Stimulated activated CD4-positive, alpha-beta T cell treated with anti-CD3 and anti-CD28 coated beads, Interleukin-12 subunit alpha, Interleukin-12 subunit beta, amount 100 ng/mL, for 48 hours (primary cell): Measurements from ENCODE around the gene ATG16L1.

Experiments used
- DNase-seq, 3 donors: peaks; one replicate each; pipeline ENCODE4 v3.0.0-alpha.2; 2020; ENCODE audit warnings: low read depth in 2 of 3, low spot score in 1 of 3

Gene ATG16L1

DNA sequence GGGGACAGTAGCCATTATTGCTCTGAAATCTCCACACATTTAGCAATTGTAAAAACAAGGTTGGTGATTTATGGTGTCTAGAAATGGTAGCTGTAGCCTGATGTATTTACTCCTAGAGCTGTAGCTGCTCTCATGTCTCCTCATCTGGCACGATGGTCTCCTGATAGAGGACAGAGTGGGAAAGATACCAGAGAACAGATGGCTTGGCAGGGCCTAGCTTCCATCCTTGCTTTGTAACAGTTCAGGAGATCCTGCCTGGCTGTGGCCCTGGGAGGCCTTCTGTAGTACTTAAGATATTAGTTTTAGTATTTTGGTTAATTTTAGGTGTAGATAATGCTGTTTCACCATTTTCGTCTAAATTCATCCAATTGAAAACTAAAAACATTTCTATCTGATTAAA is 6.7 kb downstream of the ATG16L1 start:
- DNase-seq: no peak

DNA sequence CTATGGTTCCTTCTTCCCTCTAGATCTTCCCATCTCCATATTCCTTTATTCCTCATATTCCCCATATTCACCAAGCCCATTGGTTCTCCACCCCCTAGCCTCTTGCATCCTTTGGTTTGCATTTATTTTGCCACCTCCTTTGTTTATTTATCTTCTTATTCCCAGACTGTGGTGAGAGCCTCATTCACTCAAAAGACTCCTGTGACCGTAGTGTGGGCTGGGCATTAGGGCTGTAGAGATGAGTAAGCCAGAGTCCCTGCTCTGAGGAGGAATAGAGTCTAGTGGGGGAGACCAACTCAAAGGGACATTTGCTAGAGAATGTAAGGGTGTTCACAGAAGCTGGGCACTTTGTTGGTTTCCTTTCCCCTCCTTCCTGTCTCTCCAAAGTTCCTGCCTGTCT is 8.3 kb downstream of the ATG16L1 start:
- no peak for DNase-seq

DNA sequence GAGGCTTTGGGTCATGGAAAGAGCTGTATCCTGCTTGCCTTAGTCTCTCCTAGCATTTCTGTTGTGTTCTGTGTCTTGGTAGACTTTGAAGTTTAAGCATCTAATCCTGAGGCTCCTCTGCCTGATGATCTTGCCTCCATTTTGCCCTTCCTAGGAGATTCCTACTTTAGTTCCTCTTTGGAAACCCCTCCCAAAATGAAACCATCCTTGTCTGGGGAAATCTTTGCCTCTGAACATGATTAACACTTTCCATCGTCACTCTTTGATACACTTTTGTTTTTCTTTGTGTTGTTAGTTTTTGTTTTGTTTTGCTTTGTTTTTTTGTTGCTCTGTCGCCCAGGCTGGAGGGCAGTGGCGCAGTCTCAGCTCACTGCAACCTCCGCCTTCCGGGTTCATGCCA is 9.2 kb downstream of the ATG16L1 start:
- DNase-seq: no peak

DNA sequence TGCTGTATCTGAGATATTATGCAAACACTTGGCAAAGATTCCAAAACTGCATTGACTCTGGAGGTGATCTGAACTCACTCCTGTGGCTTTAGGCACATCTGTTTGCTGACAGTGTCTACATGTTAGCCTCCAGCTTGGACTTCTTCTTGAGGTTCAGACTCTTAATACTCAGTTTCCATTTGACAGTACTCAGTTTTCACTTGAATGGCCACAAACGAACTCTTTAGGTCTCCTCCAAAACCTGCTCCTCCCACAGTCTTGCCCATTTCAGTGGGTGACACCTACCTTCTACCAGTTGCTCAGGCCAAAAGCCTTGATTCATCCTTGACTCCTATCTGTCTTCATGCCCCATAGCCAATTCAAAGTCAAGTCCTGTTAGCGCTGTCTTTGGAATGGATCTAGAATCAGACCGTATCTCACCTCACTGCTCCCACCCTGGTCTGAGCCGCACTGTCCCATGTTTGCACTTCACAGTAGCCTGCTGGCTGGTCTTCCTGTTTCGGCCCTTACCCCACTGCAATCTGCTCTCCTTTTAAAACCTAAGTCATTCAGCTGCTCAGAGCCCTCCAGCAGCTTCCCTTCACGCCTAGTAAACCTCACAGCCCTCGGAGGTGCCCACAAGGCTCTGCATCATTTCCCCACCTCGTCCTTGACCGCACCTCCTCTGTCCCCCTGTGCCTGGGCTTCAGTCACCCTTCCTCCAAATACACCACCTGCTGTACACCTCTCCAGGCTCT is 10.5 kb downstream of the ATG16L1 start:
- no peak for DNase-seq

DNA sequence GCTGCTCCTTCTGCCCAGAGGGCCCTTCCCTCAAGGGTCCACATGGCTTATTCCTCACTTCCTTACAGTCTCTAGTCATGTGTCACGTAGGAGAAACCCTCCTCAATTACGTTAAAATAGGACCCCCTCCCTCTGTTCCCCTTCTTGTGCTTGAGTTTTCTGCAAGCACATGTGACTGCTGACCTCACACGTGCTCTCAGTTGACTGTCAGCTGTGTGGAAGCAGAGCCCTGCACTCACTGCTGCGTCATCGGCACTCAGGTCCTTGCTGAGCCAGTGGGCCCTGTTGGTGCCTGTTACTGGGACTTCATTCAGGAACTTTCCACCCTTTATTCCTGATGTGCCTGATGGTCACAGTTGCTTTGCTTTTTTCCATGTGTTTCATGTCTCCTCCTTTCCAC is 11.1 kb downstream of the ATG16L1 start:
- DNase-seq: no peak

DNA sequence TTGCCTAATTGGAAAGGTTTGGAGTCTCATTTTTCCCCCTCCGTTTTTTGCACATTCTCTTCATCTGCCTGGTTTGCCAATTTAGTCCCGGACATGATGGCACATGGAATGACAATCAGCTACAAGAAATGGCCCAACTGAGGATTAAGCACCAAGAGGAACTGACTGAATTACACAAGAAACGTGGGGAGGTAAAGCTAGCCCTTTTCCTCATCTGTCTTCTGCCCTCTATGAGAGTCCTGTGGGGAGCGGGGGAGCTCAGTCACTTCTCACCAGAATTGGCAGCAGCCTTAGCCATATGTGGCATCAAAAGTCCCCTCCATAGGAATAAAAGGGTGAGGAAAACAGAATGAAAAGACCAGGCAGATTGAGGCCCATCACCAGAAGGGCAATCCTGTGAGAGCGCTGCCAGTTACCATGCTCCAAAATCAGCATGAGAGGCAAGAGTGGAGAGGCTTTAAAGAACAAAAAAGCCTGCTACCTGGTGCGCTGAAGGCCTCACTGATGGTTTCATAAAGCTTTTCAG is 11.6 kb downstream of the ATG16L1 start:
- no peak for DNase-seq

DNA sequence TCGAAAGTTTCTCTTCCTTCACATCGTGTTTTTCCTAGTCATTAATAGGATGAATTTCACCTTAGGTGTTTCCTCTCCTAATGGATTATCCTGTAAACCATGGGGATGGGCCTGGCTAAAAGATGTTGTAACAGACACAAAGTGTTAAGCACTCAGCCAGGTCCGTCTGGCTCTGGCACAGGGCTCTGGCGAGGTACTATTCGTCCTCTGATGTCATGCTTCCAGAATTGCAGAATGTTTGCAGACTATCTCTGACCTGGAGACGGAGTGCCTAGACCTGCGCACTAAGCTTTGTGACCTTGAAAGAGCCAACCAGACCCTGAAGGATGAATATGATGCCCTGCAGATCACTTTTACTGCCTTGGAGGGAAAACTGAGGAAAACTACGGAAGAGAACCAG is 13.2 kb downstream of the ATG16L1 start:
- DNase-seq: no peak

DNA sequence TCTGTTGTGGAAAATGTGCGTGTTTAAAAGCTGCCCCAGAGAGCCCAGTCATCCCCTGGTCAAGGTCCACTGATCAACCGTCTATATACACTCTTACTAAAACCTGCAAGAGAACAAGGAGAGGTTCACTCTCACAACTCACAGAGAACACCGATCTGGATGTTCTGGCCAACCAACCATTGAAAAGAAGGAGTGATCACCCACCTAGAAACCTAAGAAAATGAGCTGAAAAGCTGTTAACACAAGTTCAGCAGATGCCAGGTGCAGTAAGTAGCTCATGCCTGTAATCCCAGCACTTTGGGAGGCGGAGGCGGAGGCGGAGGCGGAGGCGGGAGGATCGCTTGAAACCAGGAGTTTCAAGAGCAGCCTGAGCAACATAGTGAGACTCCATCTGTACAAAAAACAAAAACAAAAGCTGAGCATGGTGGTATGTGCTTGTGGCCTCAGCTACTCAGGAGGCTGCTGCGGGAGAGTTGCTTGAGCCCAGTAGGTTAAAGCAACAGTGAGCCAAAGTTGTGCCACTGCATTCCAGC is 14.5 kb downstream of the ATG16L1 start:
- DNase-seq: no peak

DNA sequence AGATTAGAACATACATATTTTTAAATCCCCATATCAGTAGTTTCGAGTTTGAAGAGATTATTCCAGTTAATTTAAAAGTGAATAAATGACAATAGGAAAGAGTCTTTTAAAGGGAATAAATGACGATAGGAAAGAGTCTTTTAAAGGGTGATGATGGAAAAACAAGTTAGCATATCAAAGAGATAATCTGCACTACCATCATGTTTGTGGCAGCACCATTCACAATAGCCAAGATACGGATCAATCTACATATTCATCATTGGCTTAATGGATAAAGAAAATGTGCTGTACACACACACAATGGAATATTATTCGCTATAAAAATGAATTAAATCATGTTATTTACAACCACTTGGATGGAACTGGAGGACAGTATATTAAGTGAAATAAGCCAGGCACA is 15.0 kb downstream of the ATG16L1 start:
- no peak for DNase-seq

DNA sequence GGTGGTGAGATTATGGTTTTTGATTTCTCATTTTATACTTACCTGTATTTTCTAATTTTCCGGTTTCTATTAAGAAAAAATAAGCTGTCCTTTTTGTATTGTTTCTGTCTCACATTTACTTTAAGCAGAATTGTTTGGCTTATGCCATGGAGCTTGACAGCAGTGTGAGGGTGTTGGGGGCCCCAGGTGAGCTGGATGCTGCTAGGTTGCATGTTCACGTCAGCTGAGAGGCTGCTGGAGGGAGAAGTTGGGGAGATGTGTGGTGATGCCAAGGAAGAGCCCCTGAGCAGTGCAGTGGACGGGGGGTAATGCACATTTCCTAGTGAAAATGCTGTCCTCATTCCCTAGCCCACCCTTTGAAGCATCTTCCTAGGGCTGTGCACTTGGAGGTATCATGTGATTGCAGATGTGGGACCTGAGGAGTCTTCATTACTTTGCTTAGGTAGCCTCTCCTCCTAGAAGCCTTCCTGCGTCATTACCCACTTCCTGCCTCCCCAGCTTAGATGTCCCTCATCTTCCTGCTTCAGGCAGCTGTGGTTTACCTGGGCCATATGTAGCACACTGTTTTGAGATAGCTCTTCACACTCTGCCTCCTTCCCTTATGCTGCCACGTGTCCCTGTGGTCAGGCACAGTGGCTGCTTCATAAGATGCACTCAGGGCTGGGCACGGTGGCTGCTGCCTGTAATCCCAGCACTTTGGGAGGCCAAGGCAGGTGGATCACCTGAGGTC is 16.2 kb downstream of the ATG16L1 start:
- peak; percentile 53 to 60 (median 60) for DNase-seq

DNA sequence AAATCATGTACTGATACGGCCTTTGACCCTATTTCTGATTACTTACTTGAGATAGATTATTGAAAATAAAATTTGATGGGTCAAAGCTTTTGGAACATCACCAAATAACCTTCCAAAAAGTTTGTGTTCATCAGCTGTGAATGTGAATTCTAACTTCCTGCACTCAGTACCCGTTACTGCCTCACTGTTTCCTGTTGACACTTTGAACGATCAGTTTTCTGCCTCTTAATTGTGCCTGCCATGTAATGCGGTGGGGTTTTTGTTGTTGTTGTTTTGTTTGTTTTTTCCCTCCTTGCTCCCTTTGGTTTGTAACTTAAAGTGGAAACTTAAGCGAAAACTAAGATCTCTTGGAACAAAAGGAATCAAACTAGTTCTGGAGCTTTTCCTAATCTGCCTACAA is 18.9 kb downstream of the ATG16L1 start:
- DNase-seq: no peak

DNA sequence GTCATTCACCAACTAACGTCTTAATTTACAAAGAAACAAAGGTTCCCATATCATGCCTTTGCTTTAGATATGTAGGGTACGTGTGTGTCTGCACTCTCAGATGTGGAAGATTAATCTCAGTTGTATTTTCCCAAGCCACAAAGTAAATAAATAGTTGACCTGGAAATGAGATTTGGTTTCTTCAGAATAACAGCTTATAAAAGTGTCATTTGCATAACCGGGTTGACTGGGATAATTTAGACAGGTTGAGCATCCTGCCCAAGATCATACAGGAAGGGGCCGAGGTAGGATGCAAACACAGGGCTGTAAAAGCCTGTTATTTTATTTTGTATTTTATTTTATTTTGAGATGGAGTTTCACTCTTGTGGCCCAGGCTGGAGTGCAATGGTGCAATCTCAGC is 19.5 kb downstream of the ATG16L1 start:
- DNase-seq: no peak

DNA sequence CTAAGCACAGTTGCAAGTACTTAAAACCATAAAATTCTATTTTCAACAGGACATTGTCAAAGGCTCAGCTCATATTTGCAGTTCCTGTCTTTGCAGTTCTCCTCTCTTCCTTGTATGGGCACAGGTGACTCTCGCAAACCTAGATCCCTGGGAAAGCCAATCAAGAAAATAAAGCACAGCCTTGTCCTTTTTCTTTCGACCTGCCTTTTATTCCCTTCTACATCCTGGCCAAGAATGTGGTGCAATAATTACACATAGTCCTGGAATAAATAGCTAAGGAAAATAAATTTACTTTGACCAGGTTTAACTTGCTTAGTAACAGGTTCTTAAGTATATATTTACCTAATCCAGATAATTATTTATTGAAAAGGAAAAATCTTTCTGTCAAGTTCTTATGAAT is 20.2 kb downstream of the ATG16L1 start:
- no peak for DNase-seq

DNA sequence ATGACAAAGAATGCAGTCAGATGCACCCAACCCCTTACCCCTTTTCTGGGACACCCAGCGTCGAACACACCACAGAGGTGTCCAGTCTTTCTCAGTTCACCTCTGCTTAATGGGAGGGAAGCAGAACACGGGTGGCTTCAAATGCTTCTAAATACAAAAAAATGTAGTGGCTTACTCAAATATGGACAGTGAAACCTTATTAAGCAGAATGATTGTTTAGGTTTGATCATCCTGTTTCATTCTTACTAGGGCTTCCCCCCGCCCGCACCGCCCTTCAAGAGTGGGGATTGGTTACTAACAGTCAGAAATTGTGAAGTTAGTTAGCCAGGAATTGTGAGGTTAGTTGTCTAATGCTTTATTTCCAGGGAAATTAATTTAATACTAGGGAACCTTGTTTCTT is 21.6 kb downstream of the ATG16L1 start:
- DNase-seq: peak; percentile 10 to 25 (median 22)

DNA sequence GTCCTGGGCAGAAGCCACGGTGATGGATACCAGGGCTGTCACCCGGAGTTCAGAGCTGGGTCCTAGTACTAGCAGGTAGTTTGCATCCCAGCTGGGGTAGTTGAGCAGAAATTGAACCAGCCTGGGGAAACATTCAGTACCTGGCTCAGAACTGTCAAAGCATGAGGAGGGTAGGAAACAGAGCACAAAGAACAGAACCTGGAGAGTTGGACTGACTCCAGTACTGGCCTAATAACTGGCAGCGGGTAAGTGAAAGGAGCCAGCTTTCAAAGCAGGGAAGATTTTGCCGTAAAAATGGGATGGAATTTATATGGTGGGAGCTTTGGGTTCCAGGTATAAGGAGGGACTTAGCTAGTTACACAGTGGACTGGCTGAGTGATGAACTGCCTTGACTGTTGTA is 23.8 kb downstream of the ATG16L1 start:
- no peak for DNase-seq

DNA sequence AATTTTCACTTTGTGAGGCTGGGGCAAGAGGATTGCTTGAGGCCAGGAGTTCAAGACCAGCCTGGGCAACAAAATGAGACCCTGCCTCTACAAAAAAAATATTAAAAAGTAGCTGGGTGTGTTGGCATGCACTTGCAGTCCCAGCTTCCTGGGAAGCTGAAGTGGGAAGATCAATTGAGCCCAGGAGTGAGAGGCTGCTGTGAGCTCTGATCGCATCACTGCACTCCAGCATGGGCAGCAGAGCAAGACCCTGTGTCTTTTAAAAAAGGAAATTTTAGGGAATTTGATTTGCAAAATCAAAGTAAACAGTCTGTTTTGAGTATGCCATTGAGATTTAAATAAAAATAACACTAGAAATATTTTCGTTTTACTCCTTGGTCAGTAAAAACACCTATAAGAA is 27.4 kb downstream of the ATG16L1 start:
- DNase-seq: no peak

DNA sequence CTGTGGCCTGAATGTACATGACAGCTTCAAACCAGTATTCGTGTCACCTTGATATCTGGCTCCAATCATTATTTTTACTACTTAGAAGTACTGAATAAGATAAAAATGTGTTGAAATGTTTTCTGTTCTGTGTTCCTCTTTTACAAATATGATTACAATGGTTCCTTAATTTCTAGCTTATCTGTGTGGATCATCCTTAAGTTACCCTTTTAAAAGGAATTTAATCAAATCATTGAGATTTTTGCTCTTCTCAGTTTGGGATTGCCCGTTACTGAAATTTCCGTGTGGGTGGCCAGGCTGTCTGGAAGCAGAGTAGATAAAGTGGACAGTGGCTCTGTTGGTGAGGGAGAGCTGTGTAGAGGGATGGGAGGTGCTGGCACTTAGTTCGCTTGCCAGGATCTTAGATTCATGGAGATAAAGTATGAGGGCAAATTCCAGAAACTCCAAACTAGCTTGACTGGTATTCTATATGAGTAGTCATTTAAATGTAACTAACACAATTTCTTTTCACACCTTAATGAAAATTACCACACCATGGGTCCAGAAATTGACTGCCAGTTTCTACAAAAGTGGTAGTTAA is 28.7 kb downstream of the ATG16L1 start:
- no peak for DNase-seq

DNA sequence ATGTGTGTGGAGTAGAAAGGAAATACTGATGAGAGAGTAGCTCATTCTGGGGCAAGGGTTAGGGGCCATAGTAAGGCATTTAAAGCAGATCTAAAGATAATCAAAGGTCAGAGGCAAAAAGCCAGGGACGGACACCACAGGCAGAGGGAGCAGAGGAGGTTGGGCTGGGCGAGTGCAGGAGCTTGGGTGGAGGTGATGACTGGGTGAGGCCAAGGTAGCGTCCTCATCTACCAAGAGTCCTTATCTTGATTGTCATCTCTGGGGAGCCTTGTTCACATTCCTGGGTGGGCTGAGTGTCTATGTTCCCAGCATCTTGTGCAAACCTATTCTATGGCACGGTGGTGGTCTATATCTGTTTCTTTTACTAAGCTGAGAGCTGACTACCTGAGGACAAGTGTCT is 30.1 kb downstream of the ATG16L1 start:
- DNase-seq: no peak

DNA sequence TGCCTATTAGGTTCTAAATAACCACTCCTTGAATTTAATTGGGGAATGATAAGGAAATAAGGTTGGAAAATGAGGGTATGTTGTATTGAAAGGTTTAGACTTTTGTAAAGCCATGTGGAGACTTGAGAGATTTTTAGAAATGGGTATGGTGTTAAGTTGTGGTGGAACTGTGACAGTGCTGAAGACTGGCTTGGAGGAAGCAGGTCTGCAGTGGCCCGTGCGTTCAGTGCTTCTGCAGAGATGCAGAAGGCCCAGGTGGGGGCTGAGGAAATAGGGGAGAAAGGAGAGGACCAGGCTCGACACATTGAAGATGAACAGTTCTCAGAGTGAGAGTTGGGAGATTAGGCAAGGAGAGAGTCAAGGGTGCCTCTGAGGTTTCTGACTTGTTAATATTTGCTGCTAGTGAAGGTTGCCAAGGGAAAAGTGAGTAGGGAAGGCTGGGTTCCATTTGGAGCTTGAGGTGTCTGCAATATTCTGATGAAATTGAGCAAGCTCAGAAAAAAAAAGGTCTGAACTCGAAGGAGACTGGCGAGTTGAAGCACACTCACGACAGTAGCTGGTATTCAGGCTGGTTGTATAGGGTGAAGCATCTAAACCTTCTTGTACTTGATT is 30.6 kb downstream of the ATG16L1 start:
- DNase-seq: no peak

DNA sequence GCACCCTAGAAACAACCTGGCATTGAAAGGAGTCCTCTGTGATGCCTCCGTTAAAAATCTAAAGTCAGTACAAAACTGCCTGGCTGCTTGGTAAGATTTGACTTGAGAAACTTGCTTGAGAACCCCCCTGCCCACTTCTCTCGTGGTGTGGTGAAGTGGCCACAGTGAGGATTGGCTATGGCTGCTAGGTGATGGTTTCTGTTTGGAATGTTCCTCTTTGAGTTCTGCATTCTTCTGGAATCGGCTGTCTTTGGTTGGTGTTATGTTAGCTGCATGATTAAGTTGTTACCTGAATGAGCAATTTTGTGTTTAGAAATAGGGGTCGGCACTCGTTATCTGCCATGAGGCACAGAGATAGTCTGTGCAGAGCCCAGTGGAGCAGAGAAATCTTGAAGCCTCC is 34.4 kb downstream of the ATG16L1 start:
- DNase-seq: no peak

DNA sequence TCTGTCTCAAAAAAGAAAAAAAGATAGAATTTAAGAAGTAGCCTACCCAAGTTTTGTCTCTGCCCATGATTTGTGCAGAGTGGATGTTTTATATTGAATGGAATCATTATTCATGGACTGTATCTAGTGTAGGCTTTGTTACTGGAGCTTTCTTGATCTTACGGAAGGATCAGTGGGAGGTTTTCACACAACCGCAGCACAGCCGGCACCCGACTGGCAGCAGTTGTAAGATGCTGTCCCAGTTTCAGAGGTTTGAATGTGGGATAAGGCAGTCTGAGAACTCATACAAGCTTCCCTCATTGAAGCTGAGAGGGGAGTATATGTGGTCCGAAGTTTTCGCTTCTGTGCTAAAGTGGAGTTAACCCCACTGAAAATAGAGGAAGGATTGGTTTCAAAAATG is 36.4 kb downstream of the ATG16L1 start:
- DNase-seq: no peak

DNA sequence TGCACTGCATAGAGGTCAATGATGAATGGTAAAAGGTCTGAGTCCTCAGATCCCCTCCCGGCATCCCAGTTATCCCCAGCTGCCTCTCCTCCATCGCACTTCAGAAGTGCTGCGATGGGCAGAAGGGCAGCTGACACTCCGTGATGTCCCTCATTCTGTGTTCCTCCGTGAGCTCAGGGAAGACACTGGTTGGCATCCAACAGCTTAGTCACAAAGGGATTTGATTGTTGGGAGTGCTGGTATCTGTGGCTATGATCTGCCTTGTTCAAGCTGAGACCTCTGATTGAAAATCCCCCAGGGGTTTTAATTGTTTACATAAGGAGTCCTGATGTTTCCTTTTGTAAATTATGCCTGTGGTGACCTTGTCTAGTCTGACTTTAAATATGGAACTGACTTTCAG is 37.2 kb downstream of the ATG16L1 start:
- DNase-seq: no peak
